HCT116 (cell line): ENCODE measurements around the gene PIH1D1. TPM values are rescaled to one million over a fixed set of nuclear protein-coding genes. Genes with fewer than 3 reads are reported as not detected.

ENCODE experiments used
- ATAC-seq: fragments of 200-7000 bp; cut with Tn5 transposase; 2 replicates; pipeline ENCODE4 v1.9.1; 2020; ENCODE audit warnings: mild to moderate bottlenecking, moderate library complexity
- BruUV-seq: library from RNA; stranded (reverse); fragments of 400-500 nt; replicated peaks from 2 replicates; lab custom pipeline; 2021; lab: Mats Ljungman, UMichigan
- CTCF ChIA-PET: fragments of 300-600 bp; sonication (Branson Sonifier 250); formaldehyde crosslinking; loops from one replicate; lab custom pipeline; 2021; ENCODE audit warnings: antibody characterized with exemption; lab: Charles Lee
- POLR2A ChIA-PET: fragments of 300-600, 350-600 bp; sonication (Branson Sonifier 250); formaldehyde crosslinking; loops from one replicate; lab custom pipeline; 2021; ENCODE audit warnings: antibody characterized with exemption; lab: Charles Lee
- RAD21 ChIA-PET, 2 experiments: fragments of 300-600 bp; sonication (Branson Sonifier 250); formaldehyde crosslinking; loops; one replicate each; lab custom pipeline; 2023; ENCODE audit warnings: low total read pairs in 2 of 2; ENCODE audit not compliant: uncharacterized antibody in 2 of 2, unreplicated experiment in 2 of 2, low non-redundant PET in 1 of 2; lab: Charles Lee
- DNase-seq: peaks from one replicate; pipeline ENCODE4 v3.0.0-alpha.2; 2010; ENCODE audit warnings: low read depth, low spot score
- H2AFZ ChIP-seq: fragments of 200-600 bp; shearing (Covaris generic), sonication (generic); 2 replicates; pipeline ENCODE4 v1.6.1; 2017; ENCODE audit warnings: low read depth, mixed run types, mixed read lengths, antibody characterized with exemption, low read length; ENCODE audit not compliant: poor library complexity, severe bottlenecking
- H3K27ac ChIP-seq: 2 replicates; pipeline ENCODE4 v1.5.1; 2012; ENCODE audit warnings: low read depth, low read length
- H3K27me3 ChIP-seq: fragments of 200-600 bp; sonication (generic); 2 replicates; pipeline ENCODE4 v1.6.1; 2016; ENCODE audit warnings: mixed run types, low read length, mixed read lengths; ENCODE audit not compliant: insufficient read depth
- H3K36me3 ChIP-seq, 2 experiments: fragments of 200-500 bp in 1 of 2; fragments of 200-600 bp in 1 of 2; sonication (Bioruptor generic) in 1 of 2; sonication (generic) in 1 of 2; 2 replicates each; pipeline versions ENCODE4 v1.5.1 to v1.6.1; 2014 to 2016; ENCODE audit warnings: low read length in 2 of 2, inconsistent platforms in 1 of 2, mixed read lengths in 1 of 2, mixed run types in 1 of 2; ENCODE audit not compliant: insufficient read depth in 2 of 2, control insufficient read depth in 1 of 2
- H3K4me1 ChIP-seq, 2 experiments: fragments of 200-600 bp in 1 of 2; sonication (generic) in 1 of 2; 2 replicates each; pipeline versions ENCODE4 v1.5.1 to v1.6.1; 2012 to 2017; ENCODE audit warnings: low read length in 2 of 2, inconsistent platforms in 1 of 2, mild to moderate bottlenecking in 1 of 2, mixed read lengths in 1 of 2, mixed run types in 1 of 2, moderate library complexity in 1 of 2; ENCODE audit not compliant: insufficient read depth in 2 of 2, control insufficient read depth in 1 of 2
- H3K4me2 ChIP-seq: fragments of 200-600 bp; sonication (generic); 2 replicates; pipeline ENCODE4 v1.6.1; 2017; ENCODE audit warnings: mixed run types, low read length, mixed read lengths
- H3K4me3 ChIP-seq, 2 experiments: fragments of 200-600 bp in 1 of 2; sonication (generic) in 1 of 2; replicated peaks in 1 of 2; 2 replicates each; pipeline ENCODE4 v1.5.1; 2011 to 2016; ENCODE audit warnings: low read length in 2 of 2, control low read depth in 1 of 2, low read depth in 1 of 2, mild to moderate bottlenecking in 1 of 2, mixed read lengths in 1 of 2, mixed run types in 1 of 2
- H3K79me2 ChIP-seq: fragments of 200-600 bp; sonication (generic); 2 replicates; pipeline ENCODE4 v1.6.1; 2017; ENCODE audit warnings: mild to moderate bottlenecking, mixed run types, low read length, moderate library complexity, mixed read lengths; ENCODE audit not compliant: insufficient read depth
- H3K9ac ChIP-seq: fragments of 200-600 bp; sonication (generic); 2 replicates; pipeline ENCODE4 v1.6.1; 2016; ENCODE audit warnings: low read length, mixed read lengths
- H3K9me2 ChIP-seq: fragments of 200-600 bp; sonication (generic), shearing (Covaris generic); 2 replicates; pipeline ENCODE4 v1.6.1; 2017; ENCODE audit warnings: mixed run types, mild to moderate bottlenecking, moderate library complexity; ENCODE audit not compliant: insufficient read depth
- H3K9me3 ChIP-seq, 2 experiments: fragments of 200-500 bp in 1 of 2; fragments of 200-600 bp in 1 of 2; sonication (Bioruptor generic) in 1 of 2; sonication (generic) in 1 of 2; 2 replicates each; pipeline ENCODE4 v1.6.1; 2014 to 2017; ENCODE audit warnings: low read length in 2 of 2, mixed read lengths in 2 of 2, inconsistent platforms in 1 of 2, low read depth in 1 of 2, mild to moderate bottlenecking in 1 of 2, mixed run types in 1 of 2, moderate library complexity in 1 of 2; ENCODE audit not compliant: control insufficient read depth in 1 of 2, insufficient read depth in 1 of 2
- H4K20me1 ChIP-seq: fragments of 200-600 bp; sonication (generic), shearing (Covaris generic); 2 replicates; pipeline ENCODE4 v1.6.1; 2017; ENCODE audit warnings: mixed run types, mild to moderate bottlenecking, moderate library complexity; ENCODE audit not compliant: insufficient read depth
- ELF1 ChIP-seq: IDR thresholded peaks from 2 replicates; pipeline ENCODE4 v1.6.1; 2012; ENCODE audit warnings: low read depth, borderline replicate concordance
- EZH2 ChIP-seq: fragments of 200-600 bp; sonication (generic); IDR thresholded peaks from 2 replicates; pipeline ENCODE4 v1.6.1; 2017; ENCODE audit warnings: antibody characterized with exemption, mixed run types
- FOSL1 ChIP-seq: IDR thresholded peaks from 2 replicates; pipeline ENCODE4 v1.6.1; 2012; ENCODE audit warnings: low read depth
- JUND ChIP-seq: IDR thresholded peaks from 2 replicates; pipeline ENCODE4 v1.6.1; 2012
- POLR2AphosphoS5 ChIP-seq: IDR thresholded peaks from 2 replicates; pipeline ENCODE4 v1.6.1; 2011; ENCODE audit warnings: mild to moderate bottlenecking, low read depth, low read length, moderate library complexity
- RAD21 ChIP-seq: IDR thresholded peaks from 2 replicates; pipeline ENCODE4 v1.6.1; 2012; ENCODE audit warnings: low read depth, mild to moderate bottlenecking
- SIN3A ChIP-seq: IDR thresholded peaks from 2 replicates; pipeline ENCODE4 v1.6.1; 2012; ENCODE audit warnings: low read depth
- TCF7L2 ChIP-seq: IDR thresholded peaks from 2 replicates; pipeline ENCODE4 v1.7.0; 2011; ENCODE audit warnings: borderline replicate concordance, inconsistent platforms; ENCODE audit not compliant: insufficient read depth, insufficient read length; ENCODE audit errors: extremely low read depth
- YY1 ChIP-seq: IDR thresholded peaks from 2 replicates; pipeline ENCODE4 v1.6.1; 2011; ENCODE audit warnings: low read length, low read depth, moderate library complexity, mild to moderate bottlenecking; ENCODE audit not compliant: insufficient replicate concordance; ENCODE audit errors: extremely low read depth
- intact Hi-C: fragments of 100-400 bp; cut with micrococcal nuclease; formaldehyde crosslinking; loops from 2 replicates; pipeline ENCODE4 v1.10.0; 2022
- total RNA-seq: library from RNA; stranded (reverse); gene quantifications from one replicate; pipeline ENCODE4 v1.2.1, GENCODE V29; 2021; ENCODE audit not compliant: unreplicated experiment
- TF ChIP-seq, protein P1 (sequence below): IDR thresholded peaks from 2 replicates; pipeline ENCODE4 v1.6.1; 2012
- TF ChIP-seq, protein P2 (sequence below), 3 experiments: fragments of 200-600 bp in 1 of 3; sonication (generic) in 1 of 3; IDR thresholded peaks in 2 of 3; conservative IDR thresholded peaks in 1 of 3; 2 replicates each; pipeline ENCODE4 v1.5.1; 2012 to 2017; ENCODE audit warnings: low read depth in 2 of 3, low read length in 2 of 3, antibody characterized with exemption in 1 of 3, borderline replicate concordance in 1 of 3, control low read depth in 1 of 3, mild to moderate bottlenecking in 1 of 3, mixed read lengths in 1 of 3, mixed run types in 1 of 3, moderate library complexity in 1 of 3; ENCODE audit not compliant: insufficient read depth in 1 of 3
- TF ChIP-seq, protein P3 (sequence below): IDR thresholded peaks from 2 replicates; pipeline ENCODE4 v1.6.1; 2012; ENCODE audit warnings: low read depth

Gene PIH1D1
- total RNA-seq, 1 experiment from 2014 or later = 152 TPM

DNA sequence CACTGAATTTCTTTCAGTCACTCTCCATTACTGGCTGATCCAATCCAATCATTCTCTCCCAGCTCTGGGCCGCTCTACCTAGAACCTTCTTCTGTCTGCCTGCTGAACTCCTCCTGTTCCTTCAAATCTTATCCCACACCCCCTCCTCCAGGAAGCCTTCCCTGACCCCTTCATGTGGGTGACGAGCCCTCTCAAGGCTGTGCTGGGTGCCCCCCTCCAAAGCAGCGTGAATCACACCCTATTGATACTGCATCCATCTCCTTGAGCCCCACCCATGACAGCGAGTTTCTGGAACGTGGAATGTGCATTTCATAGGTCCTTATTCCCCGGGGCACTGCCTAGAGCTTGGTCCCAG lies 3.2 kb downstream of the PIH1D1 start:
- no TSS peak for BruUV-seq
- RAD21 ChIA-PET = no interaction called here
- ATAC-seq (no peak), DNase-seq (no peak)
- Histone ChIP-seq H3K9me3 (no peaks in the 10 kb centered on the region), H4K20me1 (no peaks in the 10 kb centered on the region), H3K9me2 (no peaks in the 10 kb centered on the region), H3K27ac (no peak overlapping the region; the same call in 1 of the 2 replicates), H3K4me2 (no peak overlapping the region), H3K36me3 (peaks cover 14 to 16% of the 10 kb centered on the region in 2 experiments; a peak in 2 of 4 replicates), H3K27me3 (no peaks in the 10 kb centered on the region), H3K79me2 (peaks cover 25% of the 10 kb centered on the region), H2AFZ (no peak overlapping the region), H3K4me3 (no peak overlapping the region), H3K4me1 (peaks cover 17 to 42% of the 10 kb centered on the region in 2 experiments; a peak in 3 of 4 replicates), H3K9ac (no peak overlapping the region)
- intact Hi-C loops = no loop called here
- TF ChIP-seq, protein P1, sequence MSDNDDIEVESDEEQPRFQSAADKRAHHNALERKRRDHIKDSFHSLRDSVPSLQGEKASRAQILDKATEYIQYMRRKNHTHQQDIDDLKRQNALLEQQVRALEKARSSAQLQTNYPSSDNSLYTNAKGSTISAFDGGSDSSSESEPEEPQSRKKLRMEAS = no peak
- TF ChIP-seq, protein P2, sequence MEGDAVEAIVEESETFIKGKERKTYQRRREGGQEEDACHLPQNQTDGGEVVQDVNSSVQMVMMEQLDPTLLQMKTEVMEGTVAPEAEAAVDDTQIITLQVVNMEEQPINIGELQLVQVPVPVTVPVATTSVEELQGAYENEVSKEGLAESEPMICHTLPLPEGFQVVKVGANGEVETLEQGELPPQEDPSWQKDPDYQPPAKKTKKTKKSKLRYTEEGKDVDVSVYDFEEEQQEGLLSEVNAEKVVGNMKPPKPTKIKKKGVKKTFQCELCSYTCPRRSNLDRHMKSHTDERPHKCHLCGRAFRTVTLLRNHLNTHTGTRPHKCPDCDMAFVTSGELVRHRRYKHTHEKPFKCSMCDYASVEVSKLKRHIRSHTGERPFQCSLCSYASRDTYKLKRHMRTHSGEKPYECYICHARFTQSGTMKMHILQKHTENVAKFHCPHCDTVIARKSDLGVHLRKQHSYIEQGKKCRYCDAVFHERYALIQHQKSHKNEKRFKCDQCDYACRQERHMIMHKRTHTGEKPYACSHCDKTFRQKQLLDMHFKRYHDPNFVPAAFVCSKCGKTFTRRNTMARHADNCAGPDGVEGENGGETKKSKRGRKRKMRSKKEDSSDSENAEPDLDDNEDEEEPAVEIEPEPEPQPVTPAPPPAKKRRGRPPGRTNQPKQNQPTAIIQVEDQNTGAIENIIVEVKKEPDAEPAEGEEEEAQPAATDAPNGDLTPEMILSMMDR (IDR thresholded peaks at IDR 0.05 in 2 of 3, conservative IDR thresholded peaks at IDR 0.05 in 1 of 3; ENCODE audit: borderline replicate concordance in 1 of 3, insufficient read depth in 1 of 3, low read depth in 2 of 3, low read length in 2 of 3) = no peak
- TF ChIP-seq POLR2AphosphoS5 (no peak), SIN3A (no peak), JUND (no peak), FOSL1 (no peak), RAD21 (no peak), EZH2 (no peak), YY1 (no peak), TCF7L2 (no peak), ELF1 (no peak)
- TF ChIP-seq, protein P3, sequence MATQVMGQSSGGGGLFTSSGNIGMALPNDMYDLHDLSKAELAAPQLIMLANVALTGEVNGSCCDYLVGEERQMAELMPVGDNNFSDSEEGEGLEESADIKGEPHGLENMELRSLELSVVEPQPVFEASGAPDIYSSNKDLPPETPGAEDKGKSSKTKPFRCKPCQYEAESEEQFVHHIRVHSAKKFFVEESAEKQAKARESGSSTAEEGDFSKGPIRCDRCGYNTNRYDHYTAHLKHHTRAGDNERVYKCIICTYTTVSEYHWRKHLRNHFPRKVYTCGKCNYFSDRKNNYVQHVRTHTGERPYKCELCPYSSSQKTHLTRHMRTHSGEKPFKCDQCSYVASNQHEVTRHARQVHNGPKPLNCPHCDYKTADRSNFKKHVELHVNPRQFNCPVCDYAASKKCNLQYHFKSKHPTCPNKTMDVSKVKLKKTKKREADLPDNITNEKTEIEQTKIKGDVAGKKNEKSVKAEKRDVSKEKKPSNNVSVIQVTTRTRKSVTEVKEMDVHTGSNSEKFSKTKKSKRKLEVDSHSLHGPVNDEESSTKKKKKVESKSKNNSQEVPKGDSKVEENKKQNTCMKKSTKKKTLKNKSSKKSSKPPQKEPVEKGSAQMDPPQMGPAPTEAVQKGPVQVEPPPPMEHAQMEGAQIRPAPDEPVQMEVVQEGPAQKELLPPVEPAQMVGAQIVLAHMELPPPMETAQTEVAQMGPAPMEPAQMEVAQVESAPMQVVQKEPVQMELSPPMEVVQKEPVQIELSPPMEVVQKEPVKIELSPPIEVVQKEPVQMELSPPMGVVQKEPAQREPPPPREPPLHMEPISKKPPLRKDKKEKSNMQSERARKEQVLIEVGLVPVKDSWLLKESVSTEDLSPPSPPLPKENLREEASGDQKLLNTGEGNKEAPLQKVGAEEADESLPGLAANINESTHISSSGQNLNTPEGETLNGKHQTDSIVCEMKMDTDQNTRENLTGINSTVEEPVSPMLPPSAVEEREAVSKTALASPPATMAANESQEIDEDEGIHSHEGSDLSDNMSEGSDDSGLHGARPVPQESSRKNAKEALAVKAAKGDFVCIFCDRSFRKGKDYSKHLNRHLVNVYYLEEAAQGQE = no peak
- CTCF ChIA-PET = no interaction called here
- POLR2A ChIA-PET = no interaction called here
